ENCODE results near the gene RICTOR. TPM values are rescaled to one million over a fixed set of nuclear protein-coding genes. Genes with fewer than 3 reads are reported as not detected.

RICTOR gene
- total RNA-seq, 2 donors from 2014 or later, result 27.6 to 31.8 TPM

GRCh38 chr5:39020458-39020857, 53.7 kb downstream of the RICTOR start:
- H3K27ac Mint-ChIP-seq, result no peak overlapping the region

GRCh38 chr5:39019254-39019653, 54.9 kb downstream of the RICTOR start:
- Mint-ChIP-seq H3K27ac (no peak overlapping the region), H3K4me3 (no peak overlapping the region)
- H3K36me3 ChIP-seq (ENCODE audit: control insufficient read depth, insufficient read depth, low read length), result peaks cover 13% of the 10 kb centered on the region

More at GRCh38 chr5:39020458-39020857, 53.7 kb downstream of the RICTOR start:
- Histone ChIP-seq H3K9me3 (ENCODE audit: control insufficient read depth, low read length) (peaks cover 3% of the 10 kb centered on the region), H3K9ac (ENCODE audit: extremely low read depth, low read length, poor library complexity, severe bottlenecking) (no peak overlapping the region), H3K36me3 (ENCODE audit: control insufficient read depth, insufficient read depth, low read length) (peaks cover 13% of the 10 kb centered on the region), H3K4me3 (ENCODE audit: low read length) (no peak overlapping the region), H3K27me3 (ENCODE audit: control insufficient read depth, insufficient read depth, low read length, poor library complexity, severe bottlenecking) (no peaks in the 10 kb centered on the region), H3K4me1 (ENCODE audit: control insufficient read depth, insufficient read depth, low read length) (peaks cover 14% of the 10 kb centered on the region), H3K27ac (ENCODE audit: low read depth, low read length) (no peak overlapping the region)
- peaks cover 33% of the 10 kb centered on the region for H3K4me1 Mint-ChIP-seq
- no peak for TF ChIP-seq CTCF (conservative IDR thresholded peaks at IDR 0.05)
- no peaks in the 10 kb centered on the region for H3K27me3 Mint-ChIP-seq (ENCODE audit: insufficient read depth)
- no peak for DNase-seq
- H3K4me3 Mint-ChIP-seq, result no peak overlapping the region
- no peaks in the 10 kb centered on the region for H3K9me3 Mint-ChIP-seq
- 93% methylated on average over 3 of the region's 3 CpGs; no CpG with 5 or more reads in 1 of the 2 experiments for WGBS, 2 experiments (ENCODE audit: insufficient coverage in 1 of 2, insufficient read length in 1 of 2)
- peaks cover 11% of the 10 kb centered on the region for H3K36me3 Mint-ChIP-seq (ENCODE audit: low read depth)

GRCh38 chr5:39017504-39017903, 56.7 kb downstream of the RICTOR start:
- no peak for TF ChIP-seq CTCF (conservative IDR thresholded peaks at IDR 0.05)
- Histone ChIP-seq H3K4me3 (ENCODE audit: low read length) (no peak overlapping the region), H3K27ac (ENCODE audit: low read depth, low read length) (no peak overlapping the region), H3K36me3 (ENCODE audit: control insufficient read depth, insufficient read depth, low read length) (peaks cover 21% of the 10 kb centered on the region), H3K9ac (ENCODE audit: extremely low read depth, low read length, poor library complexity, severe bottlenecking) (no peak overlapping the region), H3K4me1 (ENCODE audit: control insufficient read depth, insufficient read depth, low read length) (peaks cover 4% of the 10 kb centered on the region), H3K9me3 (ENCODE audit: control insufficient read depth, low read length) (peaks cover 10% of the 10 kb centered on the region), H3K27me3 (ENCODE audit: control insufficient read depth, insufficient read depth, low read length, poor library complexity, severe bottlenecking) (no peaks in the 10 kb centered on the region)
- Mint-ChIP-seq H3K4me1 (peaks cover 11% of the 10 kb centered on the region), H3K27me3 (ENCODE audit: insufficient read depth) (no peaks in the 10 kb centered on the region), H3K27ac (no peak overlapping the region), H3K36me3 (ENCODE audit: low read depth) (peaks cover 18% of the 10 kb centered on the region), H3K9me3 (peaks cover 6% of the 10 kb centered on the region), H3K4me3 (no peak overlapping the region)
- 95% methylated on average over 2 of the region's 2 CpGs; no CpG with 5 or more reads in 1 of the 2 experiments for WGBS, 2 experiments (ENCODE audit: insufficient coverage in 1 of 2, insufficient read length in 1 of 2)
- DNase-seq, result no peak

More at GRCh38 chr5:39019254-39019653, 54.9 kb downstream of the RICTOR start:
- Histone ChIP-seq H3K9me3 (ENCODE audit: control insufficient read depth, low read length) (no peaks in the 10 kb centered on the region), H3K27ac (ENCODE audit: low read depth, low read length) (no peak overlapping the region), H3K4me3 (ENCODE audit: low read length) (no peak overlapping the region), H3K27me3 (ENCODE audit: control insufficient read depth, insufficient read depth, low read length, poor library complexity, severe bottlenecking) (no peaks in the 10 kb centered on the region), H3K4me1 (ENCODE audit: control insufficient read depth, insufficient read depth, low read length) (peaks cover 7% of the 10 kb centered on the region), H3K9ac (ENCODE audit: extremely low read depth, low read length, poor library complexity, severe bottlenecking) (no peak overlapping the region)
- Mint-ChIP-seq H3K4me1 (peaks cover 25% of the 10 kb centered on the region), H3K27me3 (ENCODE audit: insufficient read depth) (no peaks in the 10 kb centered on the region), H3K9me3 (no peaks in the 10 kb centered on the region), H3K36me3 (ENCODE audit: low read depth) (peaks cover 11% of the 10 kb centered on the region)
- WGBS, 2 experiments (ENCODE audit: insufficient coverage in 1 of 2, insufficient read length in 1 of 2), result 90 to 94% methylated on average over 4 of the region's 4 CpGs
- TF ChIP-seq CTCF (conservative IDR thresholded peaks at IDR 0.05), result no peak
- no peak for DNase-seq

Data from endodermal cell (in vitro differentiated cells).